WTC11 (cell line): ENCODE data around the gene OR2K2. TPM values are rescaled to one million over a fixed set of nuclear protein-coding genes. Genes with fewer than 3 reads are reported as not detected.
A peak's percentile ranks its signal among the peaks of the same experiment; 100 is the strongest.
"Not testable (repeated sequence)": the region's sequence is repeated elsewhere in the genome, so short reads cannot be mapped to it uniquely, and the experiment has no call there.

Experiments
- ATAC-seq: fragments of 200-7000 bp; cut with Tn5 transposase; 2 replicates; pipeline ENCODE4 v1.10.0; 2021; ENCODE audit warnings: mild to moderate bottlenecking, moderate library complexity
- CTCF ChIA-PET: fragments of 300-600 bp; sonication (Branson Sonifier 250); formaldehyde crosslinking; loops from one replicate; lab custom pipeline; 2021; ENCODE audit warnings: antibody characterized with exemption; lab: Charles Lee
- POLR2A ChIA-PET: fragments of 350-600 bp; sonication (Branson Sonifier 250); formaldehyde crosslinking; loops from one replicate; lab custom pipeline; 2021; ENCODE audit warnings: antibody characterized with exemption; lab: Charles Lee
- DNase-seq: peaks from one replicate; pipeline ENCODE4 v3.0.0; 2021; ENCODE audit warnings: low spot score
- H3K27ac Mint-ChIP-seq: 2 replicates; pipeline ENCODE4 v1.8.0; 2021; ENCODE audit warnings: mixed read lengths
- H3K27me3 Mint-ChIP-seq: 2 replicates; pipeline ENCODE4 v1.8.0; 2021; ENCODE audit warnings: low read depth, mild to moderate bottlenecking, moderate library complexity, mixed read lengths
- H3K36me3 Mint-ChIP-seq: 2 replicates; pipeline ENCODE4 v1.8.0; 2021; ENCODE audit warnings: mixed read lengths
- H3K4me1 Mint-ChIP-seq: 2 replicates; pipeline ENCODE4 v1.8.0; 2022; ENCODE audit warnings: mixed read lengths
- H3K4me3 Mint-ChIP-seq: 2 replicates; pipeline ENCODE4 v1.8.0; 2021; ENCODE audit warnings: mild to moderate bottlenecking, moderate library complexity, mixed read lengths
- H3K9me3 Mint-ChIP-seq: 2 replicates; pipeline ENCODE4 v1.8.0; 2021; ENCODE audit warnings: mixed read lengths
- ATF2 ChIP-seq: sonication (generic); formaldehyde crosslinking; IDR thresholded peaks from 2 replicates; pipeline ENCODE4 v1.8.1; 2022; ENCODE audit warnings: low read depth, missing genetic modification reagents, borderline replicate concordance
- ATF6 ChIP-seq: sonication (generic); formaldehyde crosslinking; IDR thresholded peaks from 2 replicates; pipeline ENCODE4 v1.8.1; 2023; ENCODE audit warnings: mild to moderate bottlenecking, missing genetic modification reagents
- CREB1 ChIP-seq: sonication (generic); formaldehyde crosslinking; IDR thresholded peaks from 2 replicates; pipeline ENCODE4 v1.8.0; 2023; ENCODE audit warnings: mild to moderate bottlenecking, missing genetic modification reagents
- CTCF ChIP-seq: fragments of 200-600 bp; IDR thresholded peaks from 2 replicates; pipeline ENCODE4 v1.8.0; 2022; ENCODE audit warnings: antibody characterized with exemption
- EMX1 ChIP-seq: fragments of 250-450 bp; sonication (Bioruptor Pico); IDR thresholded peaks from 2 replicates; pipeline ENCODE4 v1.8.0; 2021; ENCODE audit warnings: mild to moderate bottlenecking
- GABPB1 ChIP-seq: sonication (generic); formaldehyde crosslinking; IDR thresholded peaks from 2 replicates; pipeline ENCODE4 v1.8.1; 2023; ENCODE audit warnings: mild to moderate bottlenecking, missing genetic modification reagents
- HMGA2 ChIP-seq: fragments of 250-450 bp; sonication (Bioruptor Pico); IDR thresholded peaks from 2 replicates; pipeline ENCODE4 v1.4.0; 2021; ENCODE audit warnings: mild to moderate bottlenecking, moderate library complexity
- IRF1 ChIP-seq: sonication (generic); formaldehyde crosslinking; IDR thresholded peaks from 2 replicates; pipeline ENCODE4 v1.8.0; 2023; ENCODE audit warnings: missing genetic modification reagents
- NR1H2 ChIP-seq: sonication (generic); formaldehyde crosslinking; IDR thresholded peaks from 2 replicates; pipeline ENCODE4 v1.9.0; 2021; ENCODE audit warnings: mild to moderate bottlenecking, moderate library complexity, missing genetic modification reagents
- NR2C2 ChIP-seq: sonication (generic); formaldehyde crosslinking; IDR thresholded peaks from 2 replicates; pipeline ENCODE4 v1.8.0; 2022; ENCODE audit warnings: mild to moderate bottlenecking, missing genetic modification reagents
- PREB ChIP-seq: sonication (generic); formaldehyde crosslinking; IDR thresholded peaks from 2 replicates; pipeline ENCODE4 v1.8.1; 2022; ENCODE audit warnings: mild to moderate bottlenecking, missing genetic modification reagents, moderate library complexity, borderline replicate concordance
- SMAD3 ChIP-seq: sonication (generic); formaldehyde crosslinking; IDR thresholded peaks from 2 replicates; pipeline ENCODE4 v1.8.0; 2022; ENCODE audit warnings: missing genetic modification reagents, mild to moderate bottlenecking, borderline replicate concordance
- SMAD4 ChIP-seq: sonication (generic); formaldehyde crosslinking; IDR thresholded peaks from 2 replicates; pipeline ENCODE4 v1.8.0; 2022; ENCODE audit warnings: mild to moderate bottlenecking, missing genetic modification reagents
- TEAD4 ChIP-seq: sonication (generic); formaldehyde crosslinking; IDR thresholded peaks from 2 replicates; pipeline ENCODE4 v1.8.0; 2022; ENCODE audit warnings: mild to moderate bottlenecking, missing genetic modification reagents
- ZNF121 ChIP-seq: sonication (generic); formaldehyde crosslinking; IDR thresholded peaks from 2 replicates; pipeline ENCODE4 v1.8.0; 2023; ENCODE audit warnings: missing genetic modification reagents
- ZNF281 ChIP-seq: sonication (generic); formaldehyde crosslinking; IDR thresholded peaks from 2 replicates; pipeline ENCODE4 v1.8.0; 2023; ENCODE audit warnings: mild to moderate bottlenecking, missing genetic modification reagents
- ZNF317 ChIP-seq: sonication (generic); formaldehyde crosslinking; IDR thresholded peaks from 2 replicates; pipeline ENCODE4 v1.8.1; 2023; ENCODE audit warnings: low read depth, mild to moderate bottlenecking, moderate library complexity, missing genetic modification reagents, borderline replicate concordance
- total RNA-seq: library from RNA; stranded (reverse); gene quantifications from 3 replicates; pipeline ENCODE4 v1.2.3, GENCODE V29; 2021

Gene OR2K2
- total RNA-seq, 1 experiment from 2014 or later = not detected

- Mint-ChIP-seq H3K27me3 (no peaks in the 10 kb centered on the region), H3K4me1 (no peaks in the 10 kb centered on the region), H3K36me3 (no peaks in the 10 kb centered on the region), H3K4me3 (no peak overlapping the region), H3K27ac (no peak overlapping the region), H3K9me3 (no peaks in the 10 kb centered on the region)
- ATAC-seq = no peak
- DNase-seq = no peak
- POLR2A ChIA-PET = no interaction called here
- CTCF ChIA-PET = no interaction called here
- TF ChIP-seq ZNF317 (CRISPR knock-in tag) = no peak
- TF ChIP-seq TEAD4 (CRISPR knock-in tag) = no peak
- TF ChIP-seq GABPB1 = 0 out of 2 replicates have a peak, but pooled peaks have one; percentile 55
- no peak for TF ChIP-seq CREB1 (CRISPR knock-in tag)
- TF ChIP-seq PREB (CRISPR knock-in tag) = no peak
Observed at GRCh38 chr9:111349766-111350165, 19.7 kb upstream of the OR2K2 start.

GRCh38 chr9:111348821-111349271 is 18.8 kb upstream of the OR2K2 start:
- POLR2A ChIA-PET = no interaction called here
- Mint-ChIP-seq H3K36me3 (no peaks in the 10 kb centered on the region), H3K27ac (no peak overlapping the region)
- no peak for TF ChIP-seq SMAD4
- peak; percentile 77 for TF ChIP-seq GABPB1
- TF ChIP-seq, all 79 proteins: peak for 1
- Mint-ChIP-seq H3K4me1 (no peaks in the 10 kb centered on the region), H3K27me3 (no peaks in the 10 kb centered on the region), H3K4me3 (no peak overlapping the region), H3K9me3 (no peaks in the 10 kb centered on the region)
- ATAC-seq (no peak), DNase-seq (no peak)
- CTCF ChIA-PET = no interaction called here

GRCh38 chr9:111334318-111334863 is 4.4 kb upstream of the OR2K2 start:
- CTCF ChIA-PET = interaction anchor here (0.8 kb wide), 1 partner anchor 298 kb away, joined by 4 read pairs; no protein-coding TSS in a partner anchor
- H3K27ac Mint-ChIP-seq, POLR2A ChIA-PET, DNase-seq, H3K9me3 Mint-ChIP-seq, H3K27me3 Mint-ChIP-seq, H3K36me3 Mint-ChIP-seq, H3K4me3 Mint-ChIP-seq, H3K4me1 Mint-ChIP-seq: not testable (repeated sequence)
- ATAC-seq = peak; percentile 60

GRCh38 chr9:111320631-111321030 is 9.4 kb downstream of the OR2K2 start:
- DNase-seq = no peak
- Mint-ChIP-seq H3K36me3 (peaks cover 6% of the 10 kb centered on the region), H3K4me3 (no peak overlapping the region), H3K27ac (no peak overlapping the region), H3K4me1 (no peaks in the 10 kb centered on the region), H3K27me3 (no peaks in the 10 kb centered on the region; the same call in 1 of the 2 replicates), H3K9me3 (peaks cover 21% of the 10 kb centered on the region)
- no peak for TF ChIP-seq IRF1 (CRISPR knock-in tag)
- TF ChIP-seq CTCF = no peak
- no peak for TF ChIP-seq SMAD3 (CRISPR knock-in tag)
- no peak for TF ChIP-seq NR1H2 (CRISPR knock-in tag)
- TF ChIP-seq ZNF121 (CRISPR knock-in tag) = no peak
- TF ChIP-seq HMGA2 = no peak
- no peak for TF ChIP-seq NR2C2 (CRISPR knock-in tag)
- no peak for TF ChIP-seq ATF2 (CRISPR knock-in tag)
- no peak for TF ChIP-seq GABPB1
- TF ChIP-seq ZNF281 (CRISPR knock-in tag) = no peak
- TF ChIP-seq EMX1 = no peak
- no peak for TF ChIP-seq ATF6 (CRISPR knock-in tag)
- no peak for TF ChIP-seq PREB (CRISPR knock-in tag)
- CTCF ChIA-PET = no interaction called here
- POLR2A ChIA-PET = no interaction called here
- ATAC-seq = no peak
